Hepatocyte (in vitro differentiated cells): ENCODE data around the gene TEC. TPM values are rescaled to one million over a fixed set of nuclear protein-coding genes. Genes with fewer than 3 reads are reported as not detected.

ENCODE experiments used
- DNase-seq: peaks from one replicate; pipeline ENCODE4 v3.0.0-alpha.2; 2016; ENCODE audit warnings: low spot score
- H2AFZ ChIP-seq: fragments of 200-600 bp; sonication (generic); 2 replicates; pipeline ENCODE4 v1.6.0; 2016; ENCODE audit warnings: antibody characterized with exemption, mild to moderate bottlenecking
- H3K27ac ChIP-seq: fragments of 200-600 bp; sonication (generic); 2 replicates; pipeline ENCODE4 v1.5.1; 2016; ENCODE audit warnings: mild to moderate bottlenecking
- H3K27me3 ChIP-seq: fragments of 200-600 bp; sonication (generic); 2 replicates; pipeline ENCODE4 v1.6.1; 2016
- H3K36me3 ChIP-seq: fragments of 200-600 bp; sonication (generic); replicated peaks from 2 replicates; pipeline ENCODE4 v1.5.1; 2016; ENCODE audit warnings: low read depth; ENCODE audit not compliant: insufficient read depth
- H3K4me1 ChIP-seq: fragments of 200-600 bp; sonication (generic); 2 replicates; pipeline ENCODE4 v1.5.1; 2016; ENCODE audit warnings: mild to moderate bottlenecking, moderate library complexity; ENCODE audit not compliant: insufficient read depth
- H3K4me2 ChIP-seq: fragments of 200-600 bp; sonication (generic); 2 replicates; pipeline ENCODE4 v1.6.0; 2016
- H3K4me3 ChIP-seq: fragments of 200-600 bp; sonication (generic); 2 replicates; pipeline ENCODE4 v1.5.1; 2016; ENCODE audit warnings: mild to moderate bottlenecking
- H3K79me2 ChIP-seq: fragments of 200-600 bp; sonication (generic); 2 replicates; pipeline ENCODE4 v1.6.0; 2017; ENCODE audit warnings: mild to moderate bottlenecking
- H3K9me2 ChIP-seq: fragments of 200-600 bp; sonication (generic); replicated peaks from 2 replicates; pipeline ENCODE4 v1.6.0; 2017; ENCODE audit warnings: mild to moderate bottlenecking; ENCODE audit not compliant: insufficient read depth
- H3K9me3 ChIP-seq: fragments of 200-600 bp; sonication (generic); 2 replicates; pipeline ENCODE4 v1.5.1; 2016; ENCODE audit warnings: low read depth, mild to moderate bottlenecking
- H4K20me1 ChIP-seq: fragments of 200-600 bp; sonication (generic); 2 replicates; pipeline ENCODE4 v1.6.0; 2016; ENCODE audit warnings: mild to moderate bottlenecking; ENCODE audit not compliant: insufficient read depth, poor library complexity, severe bottlenecking
- EZH2 ChIP-seq: fragments of 200-600 bp; sonication (generic); IDR thresholded peaks from 2 replicates; pipeline ENCODE4 v1.6.1; 2016; ENCODE audit warnings: antibody characterized with exemption, mild to moderate bottlenecking, borderline replicate concordance
- EZH2phosphoT487 ChIP-seq: fragments of 200-600 bp; sonication (generic); IDR thresholded peaks from one replicate; pipeline ENCODE4 v1.6.1; 2018; ENCODE audit warnings: antibody characterized with exemption, mild to moderate bottlenecking, low read depth, moderate library complexity; ENCODE audit not compliant: unreplicated experiment, severe bottlenecking
- WGBS: methylation state at CpG from one replicate; pipeline ENCODE4 v1.1.6; 2016; ENCODE audit warnings: low lambda C conversion rate; ENCODE audit errors: missing lambda C conversion rate; 5-methylcytosine and 5-hydroxymethylcytosine counted together
- polyA plus RNA-seq: library from polyadenylated mRNA; unstranded; fragments of >200 nt; fragmentation: Nextera tagmentation; extraction: Ambion mirVana; gene quantifications from 2 replicates; pipeline ENCODE4 v1.2.1, GENCODE V29; 2016
- total RNA-seq: library from RNA; depleted of rRNA; stranded (reverse); fragments of >200 nt; gene quantifications from 2 replicates; pipeline ENCODE4 v1.2.3, GENCODE V29; 2014
- TF ChIP-seq, protein P1 (sequence below): fragments of 200-600 bp; sonication (generic); IDR thresholded peaks from 2 replicates; pipeline ENCODE4 v1.5.1; 2016; ENCODE audit warnings: antibody characterized with exemption, mild to moderate bottlenecking; ENCODE audit not compliant: poor library complexity

The TEC gene
- total and polyA plus RNA-seq, 2 experiments from 2014 or later = 1.3 to 2.1 TPM

- Histone ChIP-seq H2AFZ (no peak overlapping the region), H3K36me3 (no peaks in the 10 kb centered on the region), H3K9me2 (no peaks in the 10 kb centered on the region), H4K20me1 (no peaks in the 10 kb centered on the region), H3K4me1 (no peaks in the 10 kb centered on the region), H3K27ac (no peak overlapping the region), H3K4me2 (no peak overlapping the region), H3K27me3 (no peaks in the 10 kb centered on the region), H3K9me3 (no peaks in the 10 kb centered on the region), H3K4me3 (no peak overlapping the region), H3K79me2 (no peaks in the 10 kb centered on the region)
- TF ChIP-seq EZH2phosphoT487 (no peak), EZH2 (no peak)
- TF ChIP-seq, protein P1, sequence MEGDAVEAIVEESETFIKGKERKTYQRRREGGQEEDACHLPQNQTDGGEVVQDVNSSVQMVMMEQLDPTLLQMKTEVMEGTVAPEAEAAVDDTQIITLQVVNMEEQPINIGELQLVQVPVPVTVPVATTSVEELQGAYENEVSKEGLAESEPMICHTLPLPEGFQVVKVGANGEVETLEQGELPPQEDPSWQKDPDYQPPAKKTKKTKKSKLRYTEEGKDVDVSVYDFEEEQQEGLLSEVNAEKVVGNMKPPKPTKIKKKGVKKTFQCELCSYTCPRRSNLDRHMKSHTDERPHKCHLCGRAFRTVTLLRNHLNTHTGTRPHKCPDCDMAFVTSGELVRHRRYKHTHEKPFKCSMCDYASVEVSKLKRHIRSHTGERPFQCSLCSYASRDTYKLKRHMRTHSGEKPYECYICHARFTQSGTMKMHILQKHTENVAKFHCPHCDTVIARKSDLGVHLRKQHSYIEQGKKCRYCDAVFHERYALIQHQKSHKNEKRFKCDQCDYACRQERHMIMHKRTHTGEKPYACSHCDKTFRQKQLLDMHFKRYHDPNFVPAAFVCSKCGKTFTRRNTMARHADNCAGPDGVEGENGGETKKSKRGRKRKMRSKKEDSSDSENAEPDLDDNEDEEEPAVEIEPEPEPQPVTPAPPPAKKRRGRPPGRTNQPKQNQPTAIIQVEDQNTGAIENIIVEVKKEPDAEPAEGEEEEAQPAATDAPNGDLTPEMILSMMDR = no peak
- 69% methylated on average over 3 of the region's 3 CpGs for WGBS
- no peak for DNase-seq
Observed at GRCh38 chr4:48184882-48185281, 84.8 kb downstream of the TEC start.

GRCh38 chr4:48180234-48180633 lies 89.4 kb downstream of the TEC start:
- Histone ChIP-seq H3K27ac (no peak overlapping the region), H3K4me2 (no peak overlapping the region), H2AFZ (no peak overlapping the region), H3K27me3 (no peaks in the 10 kb centered on the region), H4K20me1 (no peaks in the 10 kb centered on the region), H3K9me2 (no peaks in the 10 kb centered on the region), H3K4me3 (no peak overlapping the region), H3K36me3 (no peaks in the 10 kb centered on the region), H3K9me3 (no peaks in the 10 kb centered on the region), H3K79me2 (no peaks in the 10 kb centered on the region), H3K4me1 (no peaks in the 10 kb centered on the region)
- DNase-seq = no peak
- TF ChIP-seq EZH2 (no peak), EZH2phosphoT487 (no peak)
- TF ChIP-seq, protein P1 = no peak

DNA sequence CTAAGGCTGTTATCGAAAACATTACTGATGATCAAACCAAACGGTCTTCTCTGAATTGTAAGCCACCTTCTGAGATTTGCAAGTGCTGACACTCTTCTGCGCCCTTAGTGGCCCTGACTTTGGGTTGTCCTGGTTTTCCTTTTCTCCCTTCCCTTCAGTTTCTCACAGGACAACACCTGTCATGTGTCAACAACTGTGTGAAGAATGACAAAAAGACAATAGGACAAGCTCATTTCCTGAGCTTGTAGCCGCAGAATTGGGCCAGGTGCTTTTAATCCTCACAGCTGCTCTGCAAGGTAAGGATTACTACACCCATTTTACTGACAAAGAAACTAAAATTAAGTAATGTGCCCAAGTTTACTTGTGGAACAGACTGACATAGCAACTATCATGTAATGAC lies 90.7 kb downstream of the TEC start:
- TF ChIP-seq EZH2 (no peak), EZH2phosphoT487 (no peak)
- TF ChIP-seq, protein P1 = no peak
- Histone ChIP-seq H3K4me2 (no peak overlapping the region), H3K79me2 (no peaks in the 10 kb centered on the region), H3K27ac (no peak overlapping the region), H2AFZ (no peak overlapping the region), H4K20me1 (no peaks in the 10 kb centered on the region), H3K27me3 (no peaks in the 10 kb centered on the region), H3K4me3 (no peak overlapping the region), H3K9me3 (no peaks in the 10 kb centered on the region), H3K9me2 (no peaks in the 10 kb centered on the region), H3K36me3 (no peaks in the 10 kb centered on the region), H3K4me1 (no peaks in the 10 kb centered on the region)
- no peak for DNase-seq
- WGBS = 79% methylated on average over 4 of the region's 4 CpGs

DNA sequence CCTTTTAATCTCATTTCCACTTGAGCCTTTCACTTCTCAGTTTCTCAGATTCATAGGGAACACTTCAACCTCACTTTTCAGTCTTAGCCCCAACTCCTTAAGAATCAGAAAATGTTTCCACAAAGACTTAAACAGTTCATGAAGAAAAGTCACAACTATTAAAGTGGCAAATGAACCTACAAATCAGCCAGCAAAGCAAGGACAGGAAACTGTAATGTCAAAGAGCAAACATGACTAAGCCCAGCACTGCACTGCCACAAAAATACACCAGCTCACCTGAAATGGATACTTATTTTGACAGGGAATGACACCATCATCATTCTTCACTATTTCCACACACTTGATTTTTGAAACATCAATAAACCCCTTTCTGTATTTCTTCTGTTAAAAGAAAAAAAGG lies 93.8 kb downstream of the TEC start:
- no peak overlapping the region for H3K4me2 ChIP-seq
- no peaks in the 10 kb centered on the region for H3K9me2 ChIP-seq
- H3K27ac ChIP-seq = no peak overlapping the region
- no peaks in the 10 kb centered on the region for H4K20me1 ChIP-seq
- no peak overlapping the region for H2AFZ ChIP-seq
- no peaks in the 10 kb centered on the region for H3K4me1 ChIP-seq
- H3K36me3 ChIP-seq = no peaks in the 10 kb centered on the region
- H3K79me2 ChIP-seq = no peaks in the 10 kb centered on the region
- TF ChIP-seq EZH2phosphoT487 = no peak
- H3K9me3 ChIP-seq = no peaks in the 10 kb centered on the region
- H3K4me3 ChIP-seq = no peak overlapping the region
- H3K27me3 ChIP-seq = no peaks in the 10 kb centered on the region
- DNase-seq = no peak
